K562 (cell line): ENCODE data around the gene SMAP2. TPM values are rescaled to one million over a fixed set of nuclear protein-coding genes. Genes with fewer than 3 reads are reported as not detected.

ENCODE experiments used
- CCNT2 ChIP-seq: IDR thresholded peaks from 2 replicates; pipeline ENCODE4 v1.6.1; 2011; ENCODE audit warnings: borderline replicate concordance, low read depth, mild to moderate bottlenecking, moderate library complexity, mixed read lengths, low read length; ENCODE audit not compliant: insufficient read length; ENCODE audit errors: extremely low read depth
- CHCHD3 ChIP-seq: fragments of 250-450 bp; sonication (Bioruptor Pico); IDR thresholded peaks from 2 replicates; pipeline ENCODE4 v2.1.2; 2022; ENCODE audit warnings: mild to moderate bottlenecking
- ELF2 ChIP-seq: fragments of 250-450 bp; sonication (Bioruptor Pico); IDR thresholded peaks from 2 replicates; pipeline ENCODE4 v1.5.0; 2021; ENCODE audit warnings: mild to moderate bottlenecking
- ERF ChIP-seq: fragments of 450-650 bp; formaldehyde crosslinking; IDR thresholded peaks from 2 replicates; pipeline ENCODE4 v1.4.0; 2020; ENCODE audit warnings: mild to moderate bottlenecking, mixed read lengths
- ETS2 ChIP-seq: IDR thresholded peaks from 2 replicates; pipeline ENCODE4 v1.6.1; 2016; ENCODE audit warnings: borderline replicate concordance, missing genetic modification characterization, mild to moderate bottlenecking, moderate library complexity, missing compliant biosample characterization; ENCODE audit not compliant: poor library complexity, severe bottlenecking
- ETV1 ChIP-seq: fragments of 450-650 bp; conservative IDR thresholded peaks from 2 replicates; pipeline ENCODE4 v1.6.1; 2016; ENCODE audit warnings: missing genetic modification characterization, control low read depth, low read depth, missing compliant biosample characterization
- HDGF ChIP-seq: fragments of 450-650 bp; IDR thresholded peaks from 2 replicates; pipeline ENCODE4 v1.6.1; 2016
- KDM1A ChIP-seq, 2 experiments: fragments of 450-650 bp; IDR thresholded peaks; 2 replicates each; pipeline ENCODE4 v1.6.1; 2016; ENCODE audit warnings: mild to moderate bottlenecking in 2 of 2
- MEF2A ChIP-seq: IDR thresholded peaks from 2 replicates; pipeline ENCODE4 v1.6.1; 2011; ENCODE audit warnings: low read depth, mild to moderate bottlenecking, low read length, moderate library complexity; ENCODE audit not compliant: control insufficient read depth
- MIER1 ChIP-seq: fragments of 450-650 bp; IDR thresholded peaks from 2 replicates; pipeline ENCODE4 v1.6.1; 2016; ENCODE audit warnings: antibody characterized with exemption, mild to moderate bottlenecking, low read depth
- MTA3 ChIP-seq: fragments of 450-650 bp; formaldehyde crosslinking; IDR thresholded peaks from 2 replicates; pipeline ENCODE4 v1.6.1; 2017; ENCODE audit warnings: mild to moderate bottlenecking, borderline replicate concordance
- MTF1 ChIP-seq: fragments of 250-450 bp; sonication (Bioruptor Pico); IDR thresholded peaks from 2 replicates; pipeline ENCODE4 v1.9.0; 2021; ENCODE audit warnings: moderate library complexity, mild to moderate bottlenecking, inconsistent platforms, borderline replicate concordance
- NELFE ChIP-seq: IDR thresholded peaks from 2 replicates; pipeline ENCODE4 v1.6.1; 2011; ENCODE audit warnings: mild to moderate bottlenecking; ENCODE audit not compliant: insufficient read depth, insufficient read length
- SLC30A9 ChIP-seq: fragments of 250-450 bp; sonication (Bioruptor Pico); IDR thresholded peaks from 2 replicates; pipeline ENCODE4 v1.8.0; 2022; ENCODE audit warnings: mild to moderate bottlenecking, moderate library complexity
- ZFPM2 ChIP-seq: fragments of 250-450 bp; sonication (Bioruptor Pico); IDR thresholded peaks from 2 replicates; pipeline ENCODE4 v1.5.1; 2022; ENCODE audit warnings: mild to moderate bottlenecking
- ZNF253 ChIP-seq: fragments of 250-450 bp; sonication (Bioruptor Pico); conservative IDR thresholded peaks from 2 replicates; pipeline ENCODE4 v1.6.1; 2021; ENCODE audit warnings: mild to moderate bottlenecking
- ZNF316 ChIP-seq: fragments of 450-650 bp; IDR thresholded peaks from 2 replicates; pipeline ENCODE4 v1.6.1; 2016
- ZNF583 ChIP-seq: fragments of 250-450 bp; sonication (Bioruptor Pico); IDR thresholded peaks from 2 replicates; pipeline ENCODE4 v1.4.0; 2020
- ZNF586 ChIP-seq: fragments of 450-650 bp; formaldehyde crosslinking; conservative IDR thresholded peaks from 2 replicates; pipeline ENCODE4 v1.4.0; 2020; ENCODE audit warnings: mild to moderate bottlenecking, moderate library complexity
- polyA plus RNA-seq, 8 experiments: library from polyadenylated mRNA; depleted of rRNA in 4 of 8; stranded (reverse) in 5 of 8; unstranded in 3 of 8; fragments of >200 nt; fragmentation: Nextera tagmentation in 2 of 8; fragmentation: Illumina TruSeq in 1 of 8; extraction: Ambion mirVana in 2 of 8; extraction: Trizol in 1 of 8; gene quantifications; 2 replicates each; pipeline versions ENCODE4 v1.2.1 to v1.2.3, GENCODE V29; 2011 to 2014; ENCODE audit warnings: inconsistent platforms in 1 of 8, missing spikeins in 1 of 8
- total RNA-seq, 7 experiments: library from RNA; depleted of rRNA in 6 of 7; stranded (reverse); fragments of >200 nt in 6 of 7; fragmentation: Illumina TruSeq in 2 of 7; extraction: Trizol in 2 of 7; gene quantifications; 2 replicates each; pipeline versions ENCODE4 v1.2.1 to v1.2.3, GENCODE V29; 2011 to 2021; ENCODE audit warnings: low replicate concordance in 1 of 7
- TF ChIP-seq, protein P1 (sequence below): sonication (generic); formaldehyde crosslinking; IDR thresholded peaks from 2 replicates; pipeline ENCODE4 v1.5.0; 2020; ENCODE audit warnings: missing genetic modification reagents
- TF ChIP-seq, protein P2 (sequence below): fragments of 450-650 bp; conservative IDR thresholded peaks from 2 replicates; pipeline ENCODE4 v1.6.1; 2016; ENCODE audit warnings: missing genetic modification characterization, low read depth, mild to moderate bottlenecking, control low read depth, missing compliant biosample characterization
- TF ChIP-seq, protein P3 (sequence below): fragments of 450-650 bp; IDR thresholded peaks from 2 replicates; pipeline ENCODE4 v1.6.1; 2018; ENCODE audit warnings: mild to moderate bottlenecking, low read depth; ENCODE audit not compliant: partially characterized antibody
- TF ChIP-seq, protein P4 (sequence below): fragments of 450-650 bp; formaldehyde crosslinking; IDR thresholded peaks from 2 replicates; pipeline ENCODE4 v1.4.0; 2020; ENCODE audit warnings: mild to moderate bottlenecking
- TF ChIP-seq, protein P5 (sequence below): fragments of 450-650 bp; formaldehyde crosslinking; IDR thresholded peaks from 2 replicates; pipeline ENCODE4 v1.4.0; 2020; ENCODE audit warnings: mild to moderate bottlenecking, moderate library complexity

The SMAP2 gene
- total and polyA plus RNA-seq, 9 of the 15 experiments (the other 6 are each of a cell fraction or from before 2014, with no cell fraction given), result 38.7 to 212 (median 94.1) TPM

DNA sequence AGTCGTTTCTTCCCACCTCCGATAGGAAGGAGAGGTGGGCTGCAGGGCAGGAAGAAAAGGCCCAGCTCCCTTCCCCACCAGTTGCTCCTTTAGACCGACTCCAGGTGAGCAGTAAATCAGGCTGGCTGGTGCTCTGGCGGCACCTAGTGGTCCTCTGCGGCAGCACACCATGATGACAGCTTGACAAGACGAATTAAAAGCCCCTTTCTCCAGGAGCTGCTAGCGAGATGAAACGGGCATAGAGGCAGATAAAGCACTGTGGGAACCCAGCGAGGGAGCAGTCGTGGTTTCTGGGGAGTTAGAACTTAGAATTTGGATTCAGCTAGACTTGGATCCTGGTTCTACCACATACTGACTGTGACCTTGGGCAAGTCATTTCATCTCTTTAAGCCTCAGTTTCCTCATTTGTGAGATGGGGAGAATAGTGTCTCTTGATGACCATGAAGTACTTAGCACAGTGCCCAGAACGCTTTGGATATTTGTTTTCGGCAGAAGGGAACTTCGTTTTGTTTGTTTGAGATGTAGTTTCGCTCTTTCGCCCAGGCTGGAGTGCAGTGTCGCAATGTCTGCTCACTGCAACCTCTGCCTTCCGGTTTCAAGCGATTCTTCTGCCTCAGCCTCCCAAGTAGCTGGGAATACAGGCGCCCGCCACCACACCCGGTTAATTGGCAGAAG is 34.6 kb upstream of the SMAP2 start (continued):
- TF ChIP-seq, protein P1, sequence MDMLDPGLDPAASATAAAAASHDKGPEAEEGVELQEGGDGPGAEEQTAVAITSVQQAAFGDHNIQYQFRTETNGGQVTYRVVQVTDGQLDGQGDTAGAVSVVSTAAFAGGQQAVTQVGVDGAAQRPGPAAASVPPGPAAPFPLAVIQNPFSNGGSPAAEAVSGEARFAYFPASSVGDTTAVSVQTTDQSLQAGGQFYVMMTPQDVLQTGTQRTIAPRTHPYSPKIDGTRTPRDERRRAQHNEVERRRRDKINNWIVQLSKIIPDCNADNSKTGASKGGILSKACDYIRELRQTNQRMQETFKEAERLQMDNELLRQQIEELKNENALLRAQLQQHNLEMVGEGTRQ (CRISPR knock-in tag), result no peak
- TF ChIP-seq ZFPM2 (CRISPR knock-in tag), result no peak
- TF ChIP-seq ZNF316, result no peak
- TF ChIP-seq, protein P2, sequence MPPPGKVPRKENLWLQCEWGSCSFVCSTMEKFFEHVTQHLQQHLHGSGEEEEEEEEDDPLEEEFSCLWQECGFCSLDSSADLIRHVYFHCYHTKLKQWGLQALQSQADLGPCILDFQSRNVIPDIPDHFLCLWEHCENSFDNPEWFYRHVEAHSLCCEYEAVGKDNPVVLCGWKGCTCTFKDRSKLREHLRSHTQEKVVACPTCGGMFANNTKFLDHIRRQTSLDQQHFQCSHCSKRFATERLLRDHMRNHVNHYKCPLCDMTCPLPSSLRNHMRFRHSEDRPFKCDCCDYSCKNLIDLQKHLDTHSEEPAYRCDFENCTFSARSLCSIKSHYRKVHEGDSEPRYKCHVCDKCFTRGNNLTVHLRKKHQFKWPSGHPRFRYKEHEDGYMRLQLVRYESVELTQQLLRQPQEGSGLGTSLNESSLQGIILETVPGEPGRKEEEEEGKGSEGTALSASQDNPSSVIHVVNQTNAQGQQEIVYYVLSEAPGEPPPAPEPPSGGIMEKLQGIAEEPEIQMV, result no peak
- no peak for TF ChIP-seq ZNF586 (CRISPR knock-in tag)
- no peak for TF ChIP-seq MTF1 (CRISPR knock-in tag)
- TF ChIP-seq, protein P3, sequence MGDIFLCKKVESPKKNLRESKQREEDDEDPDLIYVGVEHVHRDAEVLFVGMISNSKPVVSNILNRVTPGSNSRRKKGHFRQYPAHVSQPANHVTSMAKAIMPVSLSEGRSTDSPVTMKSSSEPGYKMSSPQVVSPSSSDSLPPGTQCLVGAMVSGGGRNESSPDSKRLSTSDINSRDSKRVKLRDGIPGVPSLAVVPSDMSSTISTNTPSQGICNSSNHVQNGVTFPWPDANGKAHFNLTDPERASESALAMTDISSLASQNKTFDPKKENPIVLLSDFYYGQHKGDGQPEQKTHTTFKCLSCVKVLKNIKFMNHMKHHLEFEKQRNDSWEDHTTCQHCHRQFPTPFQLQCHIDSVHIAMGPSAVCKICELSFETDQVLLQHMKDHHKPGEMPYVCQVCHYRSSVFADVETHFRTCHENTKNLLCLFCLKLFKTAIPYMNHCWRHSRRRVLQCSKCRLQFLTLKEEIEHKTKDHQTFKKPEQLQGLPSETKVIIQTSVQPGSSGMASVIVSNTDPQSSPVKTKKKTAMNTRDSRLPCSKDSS, result no peak
- TF ChIP-seq MEF2A, result no peak
- TF ChIP-seq CCNT2, result no peak
- TF ChIP-seq HDGF, result 0 out of 2 replicates have a peak, but pooled peaks have one; percentile 0
- TF ChIP-seq NELFE, result no peak
- TF ChIP-seq ZNF253 (CRISPR knock-in tag), result no peak
- peak; percentile 34; the same call in 1 of the 2 replicates for TF ChIP-seq MTA3
- no peak for TF ChIP-seq KDM1A (IDR thresholded peaks at IDR 0.05)
- no peak for TF ChIP-seq ERF (CRISPR knock-in tag)
- TF ChIP-seq, protein P4, sequence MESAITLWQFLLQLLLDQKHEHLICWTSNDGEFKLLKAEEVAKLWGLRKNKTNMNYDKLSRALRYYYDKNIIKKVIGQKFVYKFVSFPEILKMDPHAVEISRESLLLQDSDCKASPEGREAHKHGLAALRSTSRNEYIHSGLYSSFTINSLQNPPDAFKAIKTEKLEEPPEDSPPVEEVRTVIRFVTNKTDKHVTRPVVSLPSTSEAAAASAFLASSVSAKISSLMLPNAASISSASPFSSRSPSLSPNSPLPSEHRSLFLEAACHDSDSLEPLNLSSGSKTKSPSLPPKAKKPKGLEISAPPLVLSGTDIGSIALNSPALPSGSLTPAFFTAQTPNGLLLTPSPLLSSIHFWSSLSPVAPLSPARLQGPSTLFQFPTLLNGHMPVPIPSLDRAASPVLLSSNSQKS (CRISPR knock-in tag), result no peak
- no peak for TF ChIP-seq CHCHD3
- TF ChIP-seq ETV1 (tag), result no peak
- no peak for TF ChIP-seq MIER1
- no peak for TF ChIP-seq ZNF583 (CRISPR knock-in tag)
- TF ChIP-seq SLC30A9 (CRISPR knock-in tag), result no peak
- TF ChIP-seq, protein P5, sequence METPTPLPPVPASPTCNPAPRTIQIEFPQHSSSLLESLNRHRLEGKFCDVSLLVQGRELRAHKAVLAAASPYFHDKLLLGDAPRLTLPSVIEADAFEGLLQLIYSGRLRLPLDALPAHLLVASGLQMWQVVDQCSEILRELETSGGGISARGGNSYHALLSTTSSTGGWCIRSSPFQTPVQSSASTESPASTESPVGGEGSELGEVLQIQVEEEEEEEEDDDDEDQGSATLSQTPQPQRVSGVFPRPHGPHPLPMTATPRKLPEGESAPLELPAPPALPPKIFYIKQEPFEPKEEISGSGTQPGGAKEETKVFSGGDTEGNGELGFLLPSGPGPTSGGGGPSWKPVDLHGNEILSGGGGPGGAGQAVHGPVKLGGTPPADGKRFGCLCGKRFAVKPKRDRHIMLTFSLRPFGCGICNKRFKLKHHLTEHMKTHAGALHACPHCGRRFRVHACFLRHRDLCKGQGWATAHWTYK (CRISPR knock-in tag), result 0 out of 2 replicates have a peak, but pooled peaks have one; percentile 14
- no peak for TF ChIP-seq ETS2 (tag)
- TF ChIP-seq ELF2, result no peak
